HG03103 (cell line): Measurements from ENCODE around the gene MCRIP2.
"Not testable (repeated sequence)": the region's sequence is repeated elsewhere in the genome, so short reads cannot be mapped to it uniquely, and the experiment has no call there.

Source experiments
- ATAC-seq: cut with Tn5 transposase; IDR thresholded peaks from one replicate; pipeline ENCODE4 v1.9.1; 2021; ENCODE audit warnings: low read depth; ENCODE audit not compliant: unreplicated experiment

The MCRIP2 gene, protein sequence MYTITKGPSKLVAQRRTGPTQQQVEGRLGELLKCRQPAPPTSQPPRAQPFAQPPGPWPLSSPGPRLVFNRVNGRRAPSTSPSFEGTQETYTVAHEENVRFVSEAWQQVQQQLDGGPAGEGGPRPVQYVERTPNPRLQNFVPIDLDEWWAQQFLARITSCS

GRCh38 chr16:641326-642188, at the start of gene MCRIP2:
Gene MCRIP2, plus strand, starts transcription at chr16:641828. Its CDS starts 164 bp downstream, at chr16:641992.
- no peak for ATAC-seq

DNA sequence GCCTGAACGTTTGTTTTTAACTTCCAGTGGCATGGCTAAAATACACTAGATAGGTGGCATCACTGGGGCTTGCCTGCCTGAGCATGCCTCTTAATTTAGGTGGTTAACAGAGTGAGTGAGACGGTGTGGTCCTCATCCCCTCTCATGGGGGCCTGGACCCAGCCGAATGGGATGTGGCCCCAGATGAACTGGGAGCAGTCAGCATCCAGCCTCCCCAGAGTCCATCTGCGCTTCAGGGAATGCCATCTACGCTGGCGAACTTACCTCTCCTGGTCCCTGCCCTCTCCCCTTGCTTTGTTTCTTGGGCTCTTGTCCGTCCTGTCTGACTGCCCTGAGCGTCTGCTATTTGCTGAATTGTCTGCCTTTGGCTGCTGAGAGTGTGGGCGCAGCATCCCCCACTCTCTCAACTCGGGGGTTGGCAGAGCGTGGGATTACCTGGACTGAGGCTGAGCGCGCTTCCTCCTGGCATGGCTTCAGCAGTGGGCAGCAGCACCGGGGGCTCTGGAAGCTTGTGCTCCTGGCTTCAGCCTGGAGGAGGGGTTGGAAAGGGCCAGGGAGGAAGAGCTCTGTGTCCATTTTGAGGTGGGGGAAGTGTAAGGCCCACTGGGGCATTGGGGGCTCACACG, 49.6 kb upstream of the MCRIP2 start:
- no peak for ATAC-seq

- ATAC-seq: no peak
Observed at GRCh38 chr16:592518-593306, 48.9 kb upstream of the MCRIP2 start.

GRCh38 chr16:593406-593805, 48.2 kb upstream of the MCRIP2 start:
- no peak for ATAC-seq

GRCh38 chr16:593807-594206, 47.8 kb upstream of the MCRIP2 start:
- ATAC-seq: no peak

- no peak for ATAC-seq
Observed at GRCh38 chr16:595094-595528, 46.5 kb upstream of the MCRIP2 start.

DNA sequence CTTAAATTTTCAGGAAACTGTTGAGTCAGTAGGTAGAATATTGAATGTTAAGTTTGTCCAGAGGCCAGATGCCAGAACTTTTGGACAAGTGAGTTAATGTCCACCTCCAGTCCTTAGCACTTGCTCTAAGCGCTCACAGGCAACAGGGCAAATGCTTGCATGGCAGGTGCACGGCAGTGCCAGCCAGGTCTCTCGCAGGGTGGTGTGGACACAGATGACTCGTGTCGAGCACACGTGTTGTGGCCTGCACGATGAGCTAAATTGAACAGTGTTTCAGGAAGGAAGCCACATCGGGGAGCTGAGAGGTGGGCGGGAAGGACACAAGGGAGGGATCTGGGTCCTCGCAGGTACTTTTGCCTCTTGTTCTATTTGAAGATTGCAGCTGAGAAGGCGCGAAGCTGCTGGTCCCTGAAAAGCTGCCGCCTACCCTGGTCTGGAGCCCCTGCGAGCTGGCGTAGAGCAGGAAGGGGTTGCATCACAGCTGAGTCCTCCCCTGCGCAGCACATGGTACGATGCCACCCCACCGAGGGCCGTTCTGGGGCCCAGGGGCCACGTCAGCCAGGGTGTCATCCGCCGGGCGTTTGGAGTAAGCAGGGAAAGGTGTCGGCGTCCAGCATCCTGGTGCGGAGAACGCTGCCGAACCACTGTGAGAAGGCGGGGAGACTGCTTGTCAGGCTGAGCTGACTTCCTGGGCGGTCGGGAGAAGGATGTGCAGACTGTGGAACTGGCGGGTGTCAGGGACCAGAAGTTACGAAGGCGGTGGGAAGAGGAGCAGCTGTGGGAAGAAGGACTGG, 45.5 kb upstream of the MCRIP2 start:
- ATAC-seq: no peak

GRCh38 chr16:596736-597060, 44.9 kb upstream of the MCRIP2 start:
- ATAC-seq: no peak

- not testable (repeated sequence) for ATAC-seq
Observed at GRCh38 chr16:597655-598054, 44.0 kb upstream of the MCRIP2 start.

GRCh38 chr16:598823-599739, 42.5 kb upstream of the MCRIP2 start:
- ATAC-seq: no peak

DNA sequence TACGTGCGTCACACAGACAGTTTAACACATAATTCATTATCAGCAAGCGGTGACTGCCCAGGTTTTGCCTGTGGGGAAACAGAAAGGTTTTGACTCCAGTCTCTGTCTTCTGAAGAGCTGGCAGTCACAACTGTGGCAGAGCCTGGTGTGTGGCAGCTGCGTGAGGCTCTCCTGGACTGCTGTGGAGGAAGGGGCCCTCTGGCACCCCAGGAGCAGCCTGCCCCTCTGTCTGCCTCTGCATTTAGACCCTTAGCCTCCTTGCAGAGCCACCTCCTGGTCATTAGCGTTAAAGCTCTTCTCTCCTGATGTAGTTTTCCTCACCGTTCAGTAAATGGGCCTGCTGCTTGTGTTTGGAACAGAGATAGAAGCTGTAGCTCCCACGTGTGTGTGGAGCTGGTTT, 40.8 kb upstream of the MCRIP2 start:
- ATAC-seq: no peak

DNA sequence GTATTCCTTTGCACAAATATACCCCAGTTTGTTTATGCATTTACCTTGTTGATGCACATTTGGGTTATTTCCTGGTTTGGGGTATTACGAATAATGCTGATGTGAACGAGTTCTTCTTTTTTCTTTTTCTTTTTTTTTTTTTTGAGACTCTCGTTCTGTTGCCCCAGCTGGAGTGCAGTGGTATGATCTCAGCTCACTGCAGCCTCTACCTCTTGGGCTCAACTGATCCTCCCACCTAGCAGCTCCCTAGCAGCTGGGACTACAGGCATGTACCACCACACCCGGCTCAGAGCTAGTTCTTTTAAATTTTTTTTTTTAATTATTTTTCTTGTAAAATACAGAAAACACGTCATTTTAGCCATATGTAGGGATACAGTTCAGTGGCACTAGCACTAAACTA, 37.7 kb upstream of the MCRIP2 start:
- ATAC-seq: no peak

- no peak for ATAC-seq
Observed at GRCh38 chr16:606656-607307, 34.8 kb upstream of the MCRIP2 start.

GRCh38 chr16:608019-608418, 33.6 kb upstream of the MCRIP2 start:
- no peak for ATAC-seq

- no peak for ATAC-seq
Observed at GRCh38 chr16:609316-609715, 32.3 kb upstream of the MCRIP2 start.

- no peak for ATAC-seq
Observed at GRCh38 chr16:609984-610383, 31.6 kb upstream of the MCRIP2 start.

DNA sequence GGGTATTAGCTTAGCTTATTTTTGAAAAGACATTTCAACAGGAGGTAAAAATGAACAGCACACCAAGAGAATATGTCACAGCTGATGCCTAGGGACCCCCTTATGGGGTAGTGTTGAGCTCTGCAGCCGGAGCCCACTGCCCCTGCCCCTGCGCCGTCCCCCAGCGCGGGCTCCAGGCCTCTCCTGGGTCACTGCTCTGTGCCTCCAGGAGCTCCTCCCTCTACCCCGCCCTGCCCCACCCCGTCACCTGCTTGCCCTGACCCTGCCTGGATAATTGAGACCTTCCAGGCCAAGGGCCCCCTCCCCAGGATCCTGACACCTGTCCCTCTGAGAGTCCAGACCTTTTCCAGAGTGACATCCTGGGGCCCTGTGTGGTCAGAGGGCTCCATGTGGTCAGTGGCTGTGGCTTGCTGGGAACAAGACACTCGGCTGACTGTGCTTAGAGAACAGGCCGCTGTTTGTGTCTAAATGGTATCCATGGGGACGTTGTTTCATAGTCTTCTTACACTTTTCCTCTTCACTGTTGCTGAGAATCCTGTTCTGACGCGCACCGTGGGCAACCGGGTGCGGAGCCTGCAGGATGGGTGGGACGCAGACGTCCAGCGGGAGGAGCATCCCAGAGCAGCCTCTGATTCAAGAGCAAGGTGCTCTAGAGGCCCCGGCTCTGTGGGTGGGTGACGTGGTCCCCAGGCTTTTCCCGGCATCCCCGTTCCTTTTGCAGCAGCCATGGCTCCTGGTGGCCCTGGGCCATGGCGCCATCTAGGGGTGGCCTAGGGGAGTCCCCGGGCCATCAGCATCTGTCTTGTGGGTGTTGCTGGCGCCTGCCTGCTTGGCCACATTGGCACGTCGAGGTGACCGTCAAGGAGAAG, 30.9 kb upstream of the MCRIP2 start:
- no peak for ATAC-seq

DNA sequence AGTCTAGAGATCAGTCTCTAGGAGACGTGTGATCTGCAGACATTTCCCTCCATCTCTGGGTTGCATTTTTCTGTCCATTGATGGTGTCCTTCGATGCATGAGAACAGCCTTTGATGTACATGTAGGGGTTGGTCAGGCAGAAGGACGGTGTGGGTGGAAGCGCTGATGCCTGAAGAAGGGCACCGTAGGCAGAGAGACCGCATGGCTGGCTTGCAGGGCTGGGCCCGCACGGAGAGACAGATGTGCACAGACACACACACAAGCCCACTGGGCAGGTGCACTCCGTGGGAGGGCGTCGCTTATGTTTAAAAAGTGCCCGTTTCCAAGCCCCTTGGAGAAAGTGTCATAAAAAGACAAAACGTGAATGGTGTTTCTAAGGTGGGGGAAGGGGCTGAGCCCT, 26.5 kb upstream of the MCRIP2 start:
- no peak for ATAC-seq
